ENCODE measurements around the gene PRORP. TPM values are rescaled to one million over a fixed set of nuclear protein-coding genes. Genes with fewer than 3 reads are reported as not detected.
A peak's percentile ranks its signal among the peaks of the same experiment; 100 is the strongest.

The PRORP gene
- total RNA-seq, 1 donor from 2014 or later = 42.5 TPM

DNA sequence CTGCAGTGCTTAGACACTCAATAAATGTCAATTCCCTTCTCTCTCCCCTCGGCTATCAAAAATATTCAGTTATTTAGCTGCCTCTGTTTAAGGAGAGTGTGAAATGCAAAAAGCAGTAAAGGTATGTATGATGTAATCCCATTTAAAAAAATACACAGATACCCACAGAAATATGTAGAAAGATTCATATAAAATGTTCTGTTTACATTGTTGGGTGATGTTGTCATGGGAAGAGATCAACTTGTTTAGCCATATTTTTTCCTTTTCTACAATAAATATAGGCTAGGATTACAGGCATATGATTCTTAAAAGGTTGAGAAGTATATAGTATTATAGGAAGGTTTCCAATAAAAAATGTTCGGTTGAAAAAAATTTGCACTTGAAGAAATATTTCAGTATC lies 8.3 kb upstream of the PRORP start:
- Histone ChIP-seq H3K4me3 (no peak overlapping the region), H3K27ac (no peak overlapping the region), H3K27me3 (no peaks in the 10 kb centered on the region), H3K4me1 (no peaks in the 10 kb centered on the region), H3K36me3 (peaks cover 53 to 71% of the 10 kb centered on the region in 2 donors), H3K9me3 (no peaks in the 10 kb centered on the region)
- no peak for DNase-seq (ENCODE audit: low spot score in 2 of 2)
- intact Hi-C loops (cut with DNase I) = no loop called here
- TF ChIP-seq, protein P1, sequence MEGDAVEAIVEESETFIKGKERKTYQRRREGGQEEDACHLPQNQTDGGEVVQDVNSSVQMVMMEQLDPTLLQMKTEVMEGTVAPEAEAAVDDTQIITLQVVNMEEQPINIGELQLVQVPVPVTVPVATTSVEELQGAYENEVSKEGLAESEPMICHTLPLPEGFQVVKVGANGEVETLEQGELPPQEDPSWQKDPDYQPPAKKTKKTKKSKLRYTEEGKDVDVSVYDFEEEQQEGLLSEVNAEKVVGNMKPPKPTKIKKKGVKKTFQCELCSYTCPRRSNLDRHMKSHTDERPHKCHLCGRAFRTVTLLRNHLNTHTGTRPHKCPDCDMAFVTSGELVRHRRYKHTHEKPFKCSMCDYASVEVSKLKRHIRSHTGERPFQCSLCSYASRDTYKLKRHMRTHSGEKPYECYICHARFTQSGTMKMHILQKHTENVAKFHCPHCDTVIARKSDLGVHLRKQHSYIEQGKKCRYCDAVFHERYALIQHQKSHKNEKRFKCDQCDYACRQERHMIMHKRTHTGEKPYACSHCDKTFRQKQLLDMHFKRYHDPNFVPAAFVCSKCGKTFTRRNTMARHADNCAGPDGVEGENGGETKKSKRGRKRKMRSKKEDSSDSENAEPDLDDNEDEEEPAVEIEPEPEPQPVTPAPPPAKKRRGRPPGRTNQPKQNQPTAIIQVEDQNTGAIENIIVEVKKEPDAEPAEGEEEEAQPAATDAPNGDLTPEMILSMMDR (IDR thresholded peaks at IDR 0.05) = no peak

DNA sequence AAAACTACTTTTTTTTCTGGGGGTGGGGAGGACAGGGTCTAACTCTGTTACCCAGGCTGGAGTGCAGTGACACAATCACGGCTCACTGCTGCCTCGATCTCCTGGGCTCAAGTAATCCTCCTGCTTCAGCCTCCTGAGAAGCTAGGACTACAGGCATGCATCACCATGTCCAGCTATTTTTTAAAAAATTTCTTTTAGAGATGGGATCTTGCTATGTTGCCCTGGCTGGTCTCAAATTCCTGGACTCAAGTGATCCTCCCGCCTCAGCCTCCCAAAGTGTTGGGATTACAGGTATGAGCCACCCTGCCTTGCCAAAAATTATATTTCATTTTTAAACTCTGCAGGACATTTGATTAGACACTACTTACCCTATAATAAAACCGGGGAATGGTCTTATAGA lies 6.1 kb upstream of the PRORP start:
- DNase-seq (ENCODE audit: low spot score in 2 of 2) = no peak
- Histone ChIP-seq H3K4me1 (peaks cover 0 to 5% of the 10 kb centered on the region in 2 donors), H3K27me3 (no peaks in the 10 kb centered on the region), H3K9me3 (no peaks in the 10 kb centered on the region), H3K36me3 (peaks cover 33 to 50% of the 10 kb centered on the region in 2 donors), H3K27ac (no peak overlapping the region), H3K4me3 (no peak overlapping the region)
- TF ChIP-seq, protein P1 (IDR thresholded peaks at IDR 0.05) = no peak
- intact Hi-C loops (cut with DNase I) = no loop called here

DNA sequence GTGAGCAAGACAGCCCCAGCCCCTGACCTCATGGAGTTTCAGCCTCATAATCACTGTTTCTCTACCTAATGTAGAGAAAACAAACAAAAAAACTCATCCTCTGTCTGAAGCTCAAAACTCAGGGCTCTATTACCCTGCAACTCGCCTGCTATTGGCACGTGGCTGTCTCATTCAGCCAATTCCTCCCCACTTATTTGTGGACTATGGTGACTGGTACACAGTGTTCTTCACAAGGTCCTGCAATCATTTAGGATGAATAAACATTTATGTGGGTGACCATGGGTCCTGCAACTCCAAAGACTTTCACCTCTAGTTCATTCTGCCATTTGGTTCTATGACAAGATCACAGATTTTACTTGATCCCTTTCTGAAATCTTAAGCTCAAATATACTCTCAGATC lies 5.2 kb upstream of the PRORP start:
- Histone ChIP-seq H3K36me3 (peaks cover 26 to 41% of the 10 kb centered on the region in 2 donors), H3K27ac (no peak overlapping the region), H3K4me1 (peaks cover 0 to 5% of the 10 kb centered on the region in 2 donors), H3K9me3 (no peaks in the 10 kb centered on the region), H3K4me3 (no peak overlapping the region), H3K27me3 (no peaks in the 10 kb centered on the region)
- intact Hi-C loops (cut with DNase I) = no loop called here
- TF ChIP-seq, protein P1 (IDR thresholded peaks at IDR 0.05) = no peak
- DNase-seq (ENCODE audit: low spot score in 2 of 2) = no peak

DNA sequence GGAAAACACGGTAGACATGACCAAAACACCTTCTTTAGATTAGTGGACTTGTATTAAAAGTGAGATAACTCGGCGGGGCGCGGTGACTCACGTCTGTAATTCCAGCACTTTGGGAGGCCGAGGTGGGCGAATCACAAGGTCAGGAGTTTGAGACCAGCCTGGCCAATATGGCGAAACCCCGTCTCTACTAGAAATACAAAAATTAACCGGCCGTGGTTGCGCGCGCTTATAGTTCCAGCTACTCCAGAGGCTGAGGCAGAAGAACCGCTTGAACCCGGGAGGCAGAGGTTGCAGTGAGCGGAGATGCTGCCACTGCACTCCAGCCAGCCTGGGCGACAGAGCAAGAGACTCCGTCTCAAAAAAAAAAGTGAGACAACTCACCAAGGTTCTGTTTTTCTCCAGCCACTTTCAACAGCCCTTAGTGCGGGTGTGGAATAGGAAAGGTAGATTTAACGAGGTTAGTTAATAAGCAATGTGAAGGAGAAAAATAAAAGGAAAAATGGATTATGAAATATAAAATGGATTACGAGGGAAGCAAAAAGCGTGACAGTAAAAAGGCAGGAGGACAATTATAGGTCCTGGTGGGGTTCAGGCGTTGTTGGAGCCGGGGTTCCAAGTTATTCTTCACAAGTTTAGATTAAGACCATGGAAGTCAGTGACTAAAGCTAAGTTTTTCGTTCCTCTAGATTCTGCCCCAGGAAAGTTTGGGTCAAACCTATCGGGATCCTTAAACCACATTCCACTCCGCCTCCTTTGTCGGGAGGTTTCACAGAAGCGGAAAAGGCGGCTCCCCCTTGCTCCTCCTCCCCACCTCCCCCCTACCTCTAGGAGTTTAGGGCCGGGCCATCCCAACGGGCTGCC lies 1.1 kb upstream of the PRORP start:
- intact Hi-C loops (cut with DNase I) = loop anchor here (5.0 kb wide), 2 partner anchors 171 to 409 kb away; partner anchors contain the start of genes CFL2 and PSMA6
- Histone ChIP-seq H3K27me3 (no peaks in the 10 kb centered on the region), H3K4me1 (peaks cover 3 to 18% of the 10 kb centered on the region in 2 donors), H3K27ac (peak overlapping the region; percentile 91 to 98), H3K36me3 (peaks cover 0 to 7% of the 10 kb centered on the region in 2 donors), H3K4me3 (peak overlapping the region; percentile 83 to 92), H3K9me3 (no peaks in the 10 kb centered on the region)
- no peak for DNase-seq (ENCODE audit: low spot score in 2 of 2)
- TF ChIP-seq, protein P1 (IDR thresholded peaks at IDR 0.05) = no peak

DNA sequence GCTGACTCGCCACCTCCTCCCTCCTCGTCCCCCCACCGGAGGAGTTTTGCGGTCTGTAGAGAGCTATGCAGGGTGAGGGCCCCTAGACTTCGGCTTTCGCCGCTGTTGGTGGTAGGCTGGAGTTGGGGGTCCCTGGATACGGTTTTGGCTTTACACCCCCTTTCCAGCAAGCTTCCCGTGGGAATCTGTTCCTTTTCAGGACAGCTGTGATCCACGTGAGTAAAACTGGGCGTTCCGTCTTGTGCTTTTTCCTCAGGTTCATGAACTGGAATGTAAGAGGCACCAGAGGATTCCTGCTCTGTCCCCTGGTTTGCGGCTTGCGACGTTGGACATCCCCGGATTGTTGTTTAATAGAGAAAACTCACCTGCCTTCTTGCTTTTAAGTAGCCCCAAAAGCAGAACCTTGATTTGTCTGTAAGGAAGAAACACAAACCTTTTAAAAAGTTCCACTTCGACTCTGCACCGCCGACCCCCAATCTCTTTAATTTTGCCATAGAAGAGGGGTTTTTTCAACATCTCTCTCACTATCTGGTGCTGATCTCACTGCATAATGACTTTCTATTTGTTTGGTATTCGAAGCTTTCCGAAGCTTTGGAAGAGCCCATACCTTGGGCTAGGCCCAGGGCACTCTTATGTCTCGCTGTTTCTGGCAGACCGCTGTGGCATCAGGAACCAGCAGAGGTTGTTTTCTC lies 490 bp downstream of the PRORP start:
- Histone ChIP-seq H3K27me3 (no peaks in the 10 kb centered on the region), H3K27ac (peak overlapping the region; percentile 91 to 98), H3K9me3 (no peaks in the 10 kb centered on the region), H3K4me1 (peaks cover 3 to 18% of the 10 kb centered on the region in 2 donors), H3K4me3 (peak overlapping the region; percentile 83 to 92), H3K36me3 (no peaks in the 10 kb centered on the region)
- TF ChIP-seq, protein P1 (IDR thresholded peaks at IDR 0.05) = no peak
- peak in 1 of 2 donors; percentile 66 for DNase-seq (ENCODE audit: low spot score in 2 of 2)
- intact Hi-C loops (cut with DNase I) = loop anchor here (1.0 to 5.0 kb wide), 6 partner anchors 77 to 411 kb away; partner anchors contain the start of genes CFL2, FAM177A1, PSMA6 and SRP54

All from ascending aorta (tissue), 2 donors.